Vagina (tissue), 2 donors: ENCODE measurements around the gene SUGP2.

Experiments
- CTCF ChIP-seq, 3 experiments: fragments of 450-650 bp in 2 of 3; fragments of 200-600 bp in 1 of 3; sonication (generic) in 1 of 3; IDR thresholded peaks; one replicate each; pipeline ENCODE4 v1.5.1; 2017 to 2019; ENCODE audit warnings: antibody characterized with exemption in 3 of 3, mild to moderate bottlenecking in 2 of 3, moderate library complexity in 2 of 3
- POLR2A ChIP-seq, 2 donors: fragments of 450-650 bp; IDR thresholded peaks; one replicate each; pipeline ENCODE4 v1.6.1; 2017; ENCODE audit warnings: antibody characterized with exemption in 2 of 2, mild to moderate bottlenecking in 2 of 2, moderate library complexity in 2 of 2
- POLR2AphosphoS5 ChIP-seq, 2 donors: sonication (generic); formaldehyde crosslinking; IDR thresholded peaks; one replicate each; pipeline ENCODE4 v1.9.0; 2017; ENCODE audit warnings: antibody characterized with exemption in 2 of 2, mild to moderate bottlenecking in 2 of 2, low read depth in 1 of 2; ENCODE audit not compliant: insufficient read depth in 1 of 2

- TF ChIP-seq CTCF (IDR thresholded peaks at IDR 0.05) = no peak
- TF ChIP-seq POLR2AphosphoS5 (IDR thresholded peaks at IDR 0.05; ENCODE audit: insufficient read depth in 1 of 2, low read depth in 1 of 2) = no peak
- no peak for TF ChIP-seq POLR2A (IDR thresholded peaks at IDR 0.05)
Observed at GRCh38 chr19:19050731-19051130, 17.4 kb upstream of the SUGP2 start.
